ENCODE measurements around the gene KLC1. TPM values are rescaled to one million over a fixed set of nuclear protein-coding genes. Genes with fewer than 3 reads are reported as not detected.
A peak's percentile ranks its signal among the peaks of the same experiment; 100 is the strongest.

KLC1 gene
- total RNA-seq, 1 donor from 2014 or later = 129 TPM

- peak in 1 of 2 donors; percentile 62 for DNase-seq (ENCODE audit: low read depth in 2 of 2)
These were observed 28.5 kb downstream of the KLC1 start for GRCh38 chr14:103657471-103657870.

- DNase-seq (ENCODE audit: low read depth in 2 of 2) = no peak
These were observed 30.6 kb downstream of the KLC1 start for GRCh38 chr14:103659631-103660030.

- DNase-seq (ENCODE audit: low read depth in 2 of 2) = no peak
These were observed 33.0 kb downstream of the KLC1 start for GRCh38 chr14:103662029-103662428.

- no peak for DNase-seq (ENCODE audit: low read depth in 2 of 2)
These were observed 33.6 kb downstream of the KLC1 start for GRCh38 chr14:103662591-103662990.

- no peak for DNase-seq (ENCODE audit: low read depth in 2 of 2)
These were observed 34.5 kb downstream of the KLC1 start for GRCh38 chr14:103663506-103663905.

GRCh38 chr14:103667671-103668070 lies 38.7 kb downstream of the KLC1 start:
- DNase-seq (ENCODE audit: low read depth in 2 of 2) = no peak

GRCh38 chr14:103668117-103668516 lies 39.1 kb downstream of the KLC1 start:
- no peak for DNase-seq (ENCODE audit: low read depth in 2 of 2)

GRCh38 chr14:103669370-103669769 lies 40.4 kb downstream of the KLC1 start:
- no peak for DNase-seq (ENCODE audit: low read depth in 2 of 2)

GRCh38 chr14:103671911-103672310 lies 42.9 kb downstream of the KLC1 start:
- no peak for DNase-seq (ENCODE audit: low read depth in 2 of 2)

- DNase-seq (ENCODE audit: low read depth in 2 of 2) = no peak
These were observed 46.9 kb downstream of the KLC1 start for GRCh38 chr14:103675957-103676356.

- no peak for DNase-seq (ENCODE audit: low read depth in 2 of 2)
These were observed 48.1 kb downstream of the KLC1 start for GRCh38 chr14:103676881-103677675.

- DNase-seq (ENCODE audit: low read depth in 2 of 2) = peak; percentile 68 to 77
These were observed 50.3 kb downstream of the KLC1 start for GRCh38 chr14:103679351-103679750.

- no peak for DNase-seq (ENCODE audit: low read depth in 2 of 2)
These were observed 51.6 kb downstream of the KLC1 start for GRCh38 chr14:103680491-103681231.

- no peak for DNase-seq (ENCODE audit: low read depth in 2 of 2)
These were observed 54.1 kb downstream of the KLC1 start for GRCh38 chr14:103683139-103683538.

- no peak for DNase-seq (ENCODE audit: low read depth in 2 of 2)
These were observed 55.5 kb downstream of the KLC1 start for GRCh38 chr14:103684471-103684870.

GRCh38 chr14:103684871-103685270 lies 55.9 kb downstream of the KLC1 start:
- DNase-seq (ENCODE audit: low read depth in 2 of 2) = no peak

- DNase-seq (ENCODE audit: low read depth in 2 of 2) = no peak
These were observed 56.5 kb downstream of the KLC1 start for GRCh38 chr14:103685276-103686211.

GRCh38 chr14:103686831-103687485 lies 57.9 kb downstream of the KLC1 start:
- peak; percentile 38 to 70 for DNase-seq (ENCODE audit: low read depth in 2 of 2)

- no peak for DNase-seq (ENCODE audit: low read depth in 2 of 2)
These were observed 58.7 kb downstream of the KLC1 start for GRCh38 chr14:103687712-103688111.

- DNase-seq (ENCODE audit: low read depth in 2 of 2) = no peak
These were observed 59.4 kb downstream of the KLC1 start for GRCh38 chr14:103688441-103688840.
